HCT116 (cell line): ENCODE measurements around the gene RASGRF2. TPM values are rescaled to one million over a fixed set of nuclear protein-coding genes. Genes with fewer than 3 reads are reported as not detected.

Experiments used
- ATAC-seq: fragments of 200-7000 bp; cut with Tn5 transposase; 2 replicates; pipeline ENCODE4 v1.9.1; 2020; ENCODE audit warnings: mild to moderate bottlenecking, moderate library complexity
- BruUV-seq: library from RNA; stranded (reverse); fragments of 400-500 nt; replicated peaks from 2 replicates; lab custom pipeline; 2021; lab: Mats Ljungman, UMichigan
- CTCF ChIA-PET: fragments of 300-600 bp; sonication (Branson Sonifier 250); formaldehyde crosslinking; loops from one replicate; lab custom pipeline; 2021; ENCODE audit warnings: antibody characterized with exemption; lab: Charles Lee
- POLR2A ChIA-PET: fragments of 300-600, 350-600 bp; sonication (Branson Sonifier 250); formaldehyde crosslinking; loops from one replicate; lab custom pipeline; 2021; ENCODE audit warnings: antibody characterized with exemption; lab: Charles Lee
- RAD21 ChIA-PET, 2 experiments: fragments of 300-600 bp; sonication (Branson Sonifier 250); formaldehyde crosslinking; loops; one replicate each; lab custom pipeline; 2023; ENCODE audit warnings: low total read pairs in 2 of 2; ENCODE audit not compliant: uncharacterized antibody in 2 of 2, unreplicated experiment in 2 of 2, low non-redundant PET in 1 of 2; lab: Charles Lee
- DNase-seq: peaks from one replicate; pipeline ENCODE4 v3.0.0-alpha.2; 2010; ENCODE audit warnings: low read depth, low spot score
- H2AFZ ChIP-seq: fragments of 200-600 bp; shearing (Covaris generic), sonication (generic); 2 replicates; pipeline ENCODE4 v1.6.1; 2017; ENCODE audit warnings: low read depth, mixed run types, mixed read lengths, antibody characterized with exemption, low read length; ENCODE audit not compliant: poor library complexity, severe bottlenecking
- H3K27ac ChIP-seq: 2 replicates; pipeline ENCODE4 v1.5.1; 2012; ENCODE audit warnings: low read depth, low read length
- H3K27me3 ChIP-seq: fragments of 200-600 bp; sonication (generic); 2 replicates; pipeline ENCODE4 v1.6.1; 2016; ENCODE audit warnings: mixed run types, low read length, mixed read lengths; ENCODE audit not compliant: insufficient read depth
- H3K36me3 ChIP-seq, 2 experiments: fragments of 200-500 bp in 1 of 2; fragments of 200-600 bp in 1 of 2; sonication (Bioruptor generic) in 1 of 2; sonication (generic) in 1 of 2; 2 replicates each; pipeline versions ENCODE4 v1.5.1 to v1.6.1; 2014 to 2016; ENCODE audit warnings: low read length in 2 of 2, inconsistent platforms in 1 of 2, mixed read lengths in 1 of 2, mixed run types in 1 of 2; ENCODE audit not compliant: insufficient read depth in 2 of 2, control insufficient read depth in 1 of 2
- H3K4me1 ChIP-seq, 2 experiments: fragments of 200-600 bp in 1 of 2; sonication (generic) in 1 of 2; 2 replicates each; pipeline versions ENCODE4 v1.5.1 to v1.6.1; 2012 to 2017; ENCODE audit warnings: low read length in 2 of 2, inconsistent platforms in 1 of 2, mild to moderate bottlenecking in 1 of 2, mixed read lengths in 1 of 2, mixed run types in 1 of 2, moderate library complexity in 1 of 2; ENCODE audit not compliant: insufficient read depth in 2 of 2, control insufficient read depth in 1 of 2
- H3K4me2 ChIP-seq: fragments of 200-600 bp; sonication (generic); 2 replicates; pipeline ENCODE4 v1.6.1; 2017; ENCODE audit warnings: mixed run types, low read length, mixed read lengths
- H3K4me3 ChIP-seq, 2 experiments: fragments of 200-600 bp in 1 of 2; sonication (generic) in 1 of 2; replicated peaks in 1 of 2; 2 replicates each; pipeline ENCODE4 v1.5.1; 2011 to 2016; ENCODE audit warnings: low read length in 2 of 2, control low read depth in 1 of 2, low read depth in 1 of 2, mild to moderate bottlenecking in 1 of 2, mixed read lengths in 1 of 2, mixed run types in 1 of 2
- H3K79me2 ChIP-seq: fragments of 200-600 bp; sonication (generic); 2 replicates; pipeline ENCODE4 v1.6.1; 2017; ENCODE audit warnings: mild to moderate bottlenecking, mixed run types, low read length, moderate library complexity, mixed read lengths; ENCODE audit not compliant: insufficient read depth
- H3K9ac ChIP-seq: fragments of 200-600 bp; sonication (generic); 2 replicates; pipeline ENCODE4 v1.6.1; 2016; ENCODE audit warnings: low read length, mixed read lengths
- H3K9me2 ChIP-seq: fragments of 200-600 bp; sonication (generic), shearing (Covaris generic); 2 replicates; pipeline ENCODE4 v1.6.1; 2017; ENCODE audit warnings: mixed run types, mild to moderate bottlenecking, moderate library complexity; ENCODE audit not compliant: insufficient read depth
- H3K9me3 ChIP-seq, 2 experiments: fragments of 200-500 bp in 1 of 2; fragments of 200-600 bp in 1 of 2; sonication (Bioruptor generic) in 1 of 2; sonication (generic) in 1 of 2; 2 replicates each; pipeline ENCODE4 v1.6.1; 2014 to 2017; ENCODE audit warnings: low read length in 2 of 2, mixed read lengths in 2 of 2, inconsistent platforms in 1 of 2, low read depth in 1 of 2, mild to moderate bottlenecking in 1 of 2, mixed run types in 1 of 2, moderate library complexity in 1 of 2; ENCODE audit not compliant: control insufficient read depth in 1 of 2, insufficient read depth in 1 of 2
- H4K20me1 ChIP-seq: fragments of 200-600 bp; sonication (generic), shearing (Covaris generic); 2 replicates; pipeline ENCODE4 v1.6.1; 2017; ENCODE audit warnings: mixed run types, mild to moderate bottlenecking, moderate library complexity; ENCODE audit not compliant: insufficient read depth
- ATF3 ChIP-seq: IDR thresholded peaks from 2 replicates; pipeline ENCODE4 v1.6.1; 2012
- CBX3 ChIP-seq: IDR thresholded peaks from 2 replicates; pipeline ENCODE4 v1.6.1; 2012; ENCODE audit warnings: low read depth
- CEBPB ChIP-seq: IDR thresholded peaks from 2 replicates; pipeline ENCODE4 v1.6.1; 2012; ENCODE audit warnings: low read depth
- CTCF ChIP-seq, 3 experiments: fragments of 200-600 bp in 1 of 3; sonication (generic) in 1 of 3; IDR thresholded peaks in 2 of 3; conservative IDR thresholded peaks in 1 of 3; 2 replicates each; pipeline ENCODE4 v1.5.1; 2012 to 2017; ENCODE audit warnings: low read depth in 2 of 3, low read length in 2 of 3, antibody characterized with exemption in 1 of 3, borderline replicate concordance in 1 of 3, control low read depth in 1 of 3, mild to moderate bottlenecking in 1 of 3, mixed read lengths in 1 of 3, mixed run types in 1 of 3, moderate library complexity in 1 of 3; ENCODE audit not compliant: insufficient read depth in 1 of 3
- ELF1 ChIP-seq: IDR thresholded peaks from 2 replicates; pipeline ENCODE4 v1.6.1; 2012; ENCODE audit warnings: low read depth, borderline replicate concordance
- EZH2phosphoT487 ChIP-seq: fragments of 200-600 bp; IDR thresholded peaks from 2 replicates; pipeline ENCODE4 v1.6.1; 2018; ENCODE audit warnings: antibody characterized with exemption, borderline replicate concordance
- FOSL1 ChIP-seq: IDR thresholded peaks from 2 replicates; pipeline ENCODE4 v1.6.1; 2012; ENCODE audit warnings: low read depth
- JUND ChIP-seq: IDR thresholded peaks from 2 replicates; pipeline ENCODE4 v1.6.1; 2012
- POLR2A ChIP-seq: IDR thresholded peaks from 2 replicates; pipeline ENCODE4 v1.7.0; 2011; ENCODE audit warnings: borderline replicate concordance; ENCODE audit not compliant: insufficient read depth, insufficient read length; ENCODE audit errors: extremely low read depth
- POLR2AphosphoS5 ChIP-seq: IDR thresholded peaks from 2 replicates; pipeline ENCODE4 v1.6.1; 2011; ENCODE audit warnings: mild to moderate bottlenecking, low read depth, low read length, moderate library complexity
- RAD21 ChIP-seq: IDR thresholded peaks from 2 replicates; pipeline ENCODE4 v1.6.1; 2012; ENCODE audit warnings: low read depth, mild to moderate bottlenecking
- REST ChIP-seq: IDR thresholded peaks from 2 replicates; pipeline ENCODE4 v1.6.1; 2012; ENCODE audit warnings: low read depth
- SIN3A ChIP-seq: IDR thresholded peaks from 2 replicates; pipeline ENCODE4 v1.6.1; 2012; ENCODE audit warnings: low read depth
- SP1 ChIP-seq: IDR thresholded peaks from 2 replicates; pipeline ENCODE4 v1.6.1; 2012; ENCODE audit warnings: low read depth
- TCF7L2 ChIP-seq: IDR thresholded peaks from 2 replicates; pipeline ENCODE4 v1.7.0; 2011; ENCODE audit warnings: borderline replicate concordance, inconsistent platforms; ENCODE audit not compliant: insufficient read depth, insufficient read length; ENCODE audit errors: extremely low read depth
- ZBTB33 ChIP-seq: IDR thresholded peaks from 2 replicates; pipeline ENCODE4 v1.6.1; 2011; ENCODE audit warnings: mild to moderate bottlenecking, low read length, moderate library complexity; ENCODE audit not compliant: insufficient replicate concordance; ENCODE audit errors: extremely low read depth
- ZNF274 ChIP-seq: fragments of 200-500 bp; sonication (Bioruptor generic); IDR thresholded peaks from 2 replicates; pipeline ENCODE4 v1.6.1; 2014; ENCODE audit warnings: mild to moderate bottlenecking, low read depth, low read length, inconsistent platforms
- intact Hi-C: fragments of 100-400 bp; cut with micrococcal nuclease; formaldehyde crosslinking; loops from 2 replicates; pipeline ENCODE4 v1.10.0; 2022
- total RNA-seq: library from RNA; stranded (reverse); gene quantifications from one replicate; pipeline ENCODE4 v1.2.1, GENCODE V29; 2021; ENCODE audit not compliant: unreplicated experiment

Gene RASGRF2
- total RNA-seq, 1 experiment from 2014 or later = 0.05 TPM

- DNase-seq (no peak), ATAC-seq (no peak)
- Histone ChIP-seq H3K27ac (no peak overlapping the region), H3K4me3 (no peak overlapping the region), H3K4me2 (no peak overlapping the region), H2AFZ (no peak overlapping the region), H3K9me2 (no peaks in the 10 kb centered on the region), H3K27me3 (no peaks in the 10 kb centered on the region), H3K9ac (no peak overlapping the region), H3K36me3 (0 out of 4 replicates have a peak, but pooled peaks cover 0 to 2% of the 10 kb centered on the region in 2 experiments), H4K20me1 (no peaks in the 10 kb centered on the region), H3K79me2 (no peaks in the 10 kb centered on the region), H3K4me1 (no peaks in the 10 kb centered on the region), H3K9me3 (no peaks in the 10 kb centered on the region)
- CTCF ChIA-PET = no interaction called here
- BruUV-seq = no TSS peak
- POLR2A ChIA-PET = no interaction called here
- TF ChIP-seq POLR2AphosphoS5 (no peak), CBX3 (no peak), TCF7L2 (no peak), ATF3 (no peak), ZBTB33 (no peak), POLR2A (no peak), ELF1 (no peak), REST (no peak), RAD21 (no peak), SP1 (no peak), CTCF (IDR thresholded peaks at IDR 0.05 in 2 of 3, conservative IDR thresholded peaks at IDR 0.05 in 1 of 3; ENCODE audit: borderline replicate concordance in 1 of 3, insufficient read depth in 1 of 3, low read depth in 2 of 3, low read length in 2 of 3) (no peak), SIN3A (no peak), FOSL1 (no peak), CEBPB (no peak), EZH2phosphoT487 (no peak), JUND (no peak), ZNF274 (no peak)
- RAD21 ChIA-PET = no interaction called here
- intact Hi-C loops = no loop called here
Observed at GRCh38 chr5:81238460-81238859, 278.3 kb downstream of the RASGRF2 start.
